KBM-7 (cell line): ENCODE data around the gene FADS1.

Experiments used
- DNase-seq: peaks from one replicate; pipeline ENCODE4 v3.0.0-alpha.2; 2015
- in situ Hi-C: fragments of 300-500 bp; cut with MboI; formaldehyde crosslinking; loops from 2 replicates; pipeline ENCODE4 v1.14.3; 2020; ENCODE audit warnings: low sequenced_read_pairs, low pct_unique_long_range_greater_than_20kb, mixed read lengths

FADS1 gene

DNA sequence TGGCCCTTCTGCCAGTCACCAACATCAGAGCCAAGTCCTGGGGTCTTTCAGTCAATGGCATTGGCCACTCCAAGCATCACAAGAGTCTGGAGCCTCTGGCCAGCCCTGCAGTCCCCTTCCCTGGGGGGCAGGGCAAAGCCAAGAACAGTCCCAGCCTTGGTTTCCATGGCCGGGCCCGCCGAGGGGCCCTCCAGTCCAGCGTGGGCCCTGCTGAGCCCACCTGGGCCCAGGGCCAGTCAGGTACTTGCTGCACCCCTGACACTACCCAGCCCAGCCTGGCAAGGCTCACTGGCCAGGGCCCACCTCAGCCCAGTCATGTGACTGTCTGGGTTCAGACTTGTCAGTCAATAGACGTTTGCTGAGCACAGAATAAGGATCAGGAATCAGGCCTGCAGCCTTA is 35.2 kb downstream of the FADS1 start:
- in situ Hi-C loops: no loop called here
- no peak for DNase-seq

GRCh38 chr11:61780581-61781162 is 36.1 kb downstream of the FADS1 start:
- in situ Hi-C loops: no loop called here

DNA sequence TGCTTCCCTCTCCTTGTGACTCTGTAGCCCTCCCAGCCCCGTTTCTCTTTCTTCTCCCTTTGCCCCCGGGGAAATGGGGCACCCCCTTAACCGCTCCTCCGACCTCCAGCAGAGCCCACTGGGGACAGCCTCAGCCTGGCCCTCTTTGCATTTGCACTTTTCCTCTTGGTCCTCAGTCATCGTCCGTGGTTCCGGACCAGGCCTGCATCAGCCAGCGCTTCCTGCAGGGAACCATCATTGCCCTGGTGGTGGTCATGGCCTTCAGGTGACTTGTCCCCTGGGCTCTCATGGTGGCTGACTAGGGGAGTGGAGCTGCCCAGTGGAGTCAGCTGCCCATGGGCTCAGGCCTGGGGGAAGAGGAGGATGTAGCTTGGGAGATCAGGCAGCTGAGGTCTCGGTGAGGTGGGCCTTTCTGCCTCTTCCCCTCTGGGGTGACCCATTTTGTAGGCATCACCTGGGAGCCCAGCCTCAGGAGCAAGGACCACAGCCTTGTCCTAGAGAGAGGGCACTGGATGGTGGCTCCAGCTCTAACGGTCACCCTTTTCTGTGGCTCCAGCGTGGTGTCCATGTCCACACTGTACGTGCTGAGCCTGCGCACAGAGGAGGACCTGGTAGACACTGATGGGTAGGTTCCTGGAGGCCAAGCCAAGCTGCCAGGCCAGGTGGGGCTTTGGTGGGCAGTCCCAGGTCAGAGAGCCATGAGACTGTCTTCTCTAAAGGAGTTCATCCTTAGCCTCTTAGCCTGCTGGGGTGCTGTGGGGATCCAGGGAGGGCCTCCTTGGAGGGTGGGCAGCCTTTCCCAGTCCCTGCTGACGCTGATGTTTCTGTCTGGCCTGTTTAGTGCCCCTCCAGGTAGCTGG is 36.9 kb downstream of the FADS1 start:
- no peak for DNase-seq
- in situ Hi-C loops: no loop called here

More at GRCh38 chr11:61780581-61781162, 36.1 kb downstream of the FADS1 start:
- no peak for DNase-seq

GRCh38 chr11:61778920-61779650 is 37.7 kb downstream of the FADS1 start:
- no peak for DNase-seq

DNA sequence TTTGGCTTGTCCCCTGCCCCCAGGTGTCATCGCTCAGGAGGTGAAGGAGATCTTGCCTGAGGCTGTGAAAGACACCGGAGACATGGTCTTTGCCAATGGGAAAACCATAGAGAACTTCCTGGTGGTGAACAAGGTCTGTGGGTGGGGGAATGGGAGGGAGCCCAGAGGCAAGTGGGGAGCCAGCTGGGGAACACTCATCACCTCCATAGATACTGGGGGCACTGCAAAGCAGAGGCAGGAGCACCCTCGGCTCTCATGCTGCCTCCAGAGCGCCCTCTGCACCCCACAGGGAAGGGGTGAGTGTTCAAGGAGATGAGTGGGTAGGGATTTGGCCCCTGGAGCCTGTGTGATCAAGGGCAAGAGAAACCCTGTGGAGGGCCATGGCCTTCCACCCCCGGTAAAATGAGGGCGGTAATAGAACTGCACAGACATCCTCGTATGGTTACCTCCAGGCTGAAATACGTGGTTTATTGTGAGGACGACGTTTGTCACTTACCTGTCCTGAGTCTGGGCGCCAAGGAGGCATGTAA is 38.4 kb downstream of the FADS1 start:
- DNase-seq: no peak
- in situ Hi-C loops: no loop called here

More at GRCh38 chr11:61778920-61779650, 37.7 kb downstream of the FADS1 start:
- in situ Hi-C loops: no loop called here

DNA sequence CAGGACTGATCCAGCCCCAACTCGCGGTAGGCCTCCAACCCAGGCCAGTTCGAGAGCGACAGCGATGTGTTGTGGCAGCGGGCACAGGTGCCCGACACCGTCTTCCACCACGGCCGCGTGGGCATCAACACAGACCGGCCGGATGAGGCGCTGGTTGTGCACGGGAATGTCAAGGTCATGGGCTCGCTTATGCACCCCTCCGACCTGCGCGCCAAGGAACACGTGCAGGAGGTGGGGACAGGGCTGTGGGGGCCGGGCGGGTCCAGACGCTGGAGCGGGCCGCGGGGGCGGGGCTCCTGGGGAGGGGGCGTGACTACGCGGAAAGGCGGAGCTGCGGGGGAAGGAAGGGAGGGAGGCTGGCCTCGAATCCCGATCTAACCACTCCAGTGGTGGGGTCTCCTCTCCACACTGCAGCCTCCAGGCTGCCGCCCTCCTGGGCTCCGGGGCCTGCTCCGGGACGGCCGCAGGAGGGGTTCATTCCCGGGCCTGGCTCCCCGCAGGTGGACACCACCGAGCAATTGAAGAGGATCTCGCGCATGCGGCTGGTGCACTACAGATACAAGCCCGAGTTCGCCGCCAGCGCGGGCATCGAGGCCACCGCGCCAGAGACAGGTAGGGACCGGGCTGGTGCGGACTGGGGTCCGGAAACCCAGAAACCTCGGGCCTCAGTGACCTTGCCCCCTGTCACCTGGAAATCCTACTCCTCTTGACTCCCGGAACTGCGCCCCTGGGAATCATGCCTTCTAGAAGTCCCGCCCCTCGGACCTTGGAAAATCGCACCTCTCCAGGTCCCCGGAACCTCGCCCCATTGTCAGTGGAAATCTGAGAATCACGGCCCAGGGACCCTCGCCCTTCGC is 39.3 kb downstream of the FADS1 start:
- in situ Hi-C loops: no loop called here
- DNase-seq: no peak

- in situ Hi-C loops: no loop called here
- DNase-seq: peak; percentile 76
Measured at GRCh38 chr11:61776561-61777075, 40.2 kb downstream of the FADS1 start.

GRCh38 chr11:61775606-61776554 is 40.9 kb downstream of the FADS1 start:
- in situ Hi-C loops: no loop called here
- no peak for DNase-seq

DNA sequence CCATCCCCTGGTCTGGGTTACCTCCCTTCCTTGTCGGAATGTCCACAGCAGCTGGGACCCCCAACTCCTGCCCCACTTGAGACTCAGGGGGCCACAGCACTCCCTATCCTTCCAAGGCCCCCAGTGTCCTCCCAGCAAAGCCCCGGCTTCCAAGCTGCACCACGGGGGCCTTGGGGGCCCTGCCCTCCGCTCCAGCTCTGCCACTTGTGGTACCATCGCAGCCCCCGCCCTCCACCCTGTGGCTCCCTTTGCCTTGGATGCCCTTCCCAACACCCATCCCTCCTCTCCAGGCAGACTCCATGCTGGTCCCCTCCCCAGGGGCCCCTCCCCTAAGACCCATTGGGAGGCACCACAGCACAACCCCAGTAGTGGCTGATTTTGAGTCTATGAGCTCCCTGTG is 41.7 kb downstream of the FADS1 start:
- in situ Hi-C loops: no loop called here
- DNase-seq: no peak

DNA sequence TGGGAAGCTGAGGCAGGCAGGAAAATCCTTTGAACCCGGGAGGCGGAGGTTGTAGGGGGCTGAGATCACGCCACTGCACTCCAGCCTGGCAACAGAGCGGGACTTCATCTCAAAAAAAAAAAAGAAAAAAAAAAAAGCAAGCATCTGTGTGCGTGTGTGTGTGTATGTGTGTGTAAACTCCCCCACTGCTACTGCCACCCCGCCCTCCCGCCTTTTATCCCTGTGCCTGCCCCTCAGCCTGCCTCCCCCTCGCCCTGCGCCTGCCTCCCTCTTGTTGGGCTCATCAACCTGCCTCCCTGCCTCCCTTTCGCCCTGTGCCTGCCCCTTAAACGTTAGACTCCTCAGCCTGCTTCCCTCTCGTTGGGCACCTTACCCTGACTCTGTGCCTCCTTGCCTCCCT is 42.4 kb downstream of the FADS1 start:
- in situ Hi-C loops: no loop called here
- DNase-seq: no peak

GRCh38 chr11:61773809-61774208 is 43.0 kb downstream of the FADS1 start:
- DNase-seq: no peak
- in situ Hi-C loops: no loop called here

DNA sequence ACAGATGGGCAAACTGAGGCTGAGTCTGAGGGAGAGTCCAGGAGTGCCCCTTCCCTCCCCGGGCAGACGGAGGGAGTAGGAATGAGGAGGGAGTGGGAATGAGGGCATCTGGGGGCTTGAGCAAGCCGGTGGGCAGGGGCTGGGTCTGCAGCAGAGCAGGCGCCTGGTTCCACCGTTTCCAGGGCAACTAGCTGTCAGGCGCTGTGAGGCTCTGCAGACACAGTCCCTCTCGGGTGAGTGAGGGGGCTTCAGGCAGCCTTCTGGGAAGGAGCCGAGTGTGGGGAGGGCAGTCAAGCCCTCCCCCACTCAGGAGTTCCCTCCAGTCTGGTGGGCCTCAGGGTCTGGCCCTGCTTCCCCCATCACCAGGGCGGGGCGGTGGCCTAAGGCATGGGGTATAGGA is 43.4 kb downstream of the FADS1 start:
- in situ Hi-C loops: no loop called here
- DNase-seq: no peak

- DNase-seq: peak; percentile 44
- in situ Hi-C loops: no loop called here
Measured at GRCh38 chr11:61771985-61772455, 44.8 kb downstream of the FADS1 start.

DNA sequence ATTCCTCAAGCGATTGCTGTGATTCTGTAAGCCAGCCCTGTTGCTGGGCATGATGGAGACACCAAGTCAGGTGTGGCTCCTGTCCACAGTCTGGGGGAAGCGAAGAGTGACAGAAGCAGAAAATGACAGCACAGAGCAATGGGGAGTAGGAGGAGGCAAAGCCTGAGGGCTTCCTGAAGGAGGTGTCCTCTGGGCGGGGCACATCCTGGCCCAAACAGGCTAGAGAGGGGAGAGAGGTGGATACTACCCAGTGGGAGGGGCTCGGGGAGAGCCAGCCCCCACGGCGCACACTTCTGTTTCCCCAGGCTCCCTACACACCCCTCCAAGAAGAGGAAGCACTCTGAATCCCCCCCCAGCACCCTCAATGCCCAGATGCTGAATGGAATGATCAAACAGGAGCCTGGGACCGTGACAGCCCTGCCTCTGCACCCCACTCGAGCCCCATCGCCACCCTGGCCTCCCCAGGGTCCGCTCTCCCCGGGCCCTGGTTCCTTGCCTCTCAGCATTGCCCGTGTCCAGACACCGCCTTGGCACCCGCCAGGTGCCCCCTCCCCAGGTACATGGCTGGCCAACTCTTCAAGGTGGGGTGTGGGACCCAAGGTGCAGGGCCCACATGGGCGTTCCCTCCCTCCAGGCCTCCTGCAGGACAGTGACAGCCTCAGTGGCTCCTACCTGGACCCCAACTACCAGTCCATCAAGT is 45.5 kb downstream of the FADS1 start:
- in situ Hi-C loops: no loop called here
- DNase-seq: peak; percentile 43

GRCh38 chr11:61769946-61770683 is 46.7 kb downstream of the FADS1 start:
- in situ Hi-C loops: no loop called here
- no peak for DNase-seq

GRCh38 chr11:61769169-61769920 is 47.5 kb downstream of the FADS1 start:
- in situ Hi-C loops: no loop called here
- no peak for DNase-seq
